Caki2 (cell line): ENCODE data around the gene ORMDL3. TPM values are rescaled to one million over a fixed set of nuclear protein-coding genes. Genes with fewer than 3 reads are reported as not detected.
A peak's percentile ranks its signal among the peaks of the same experiment; 100 is the strongest.

ENCODE experiments used
- DNase-seq: peaks from one replicate; pipeline ENCODE4 v3.0.0-alpha.2; 2015; ENCODE audit warnings: low read depth
- in situ Hi-C: cut with HindIII; loops from 2 replicates; pipeline ENCODE4 v1.10.0; 2016; ENCODE audit warnings: low sequenced_read_pairs, low pct_unique_long_range_greater_than_20kb, mixed read lengths
- total RNA-seq: library from RNA; depleted of rRNA; stranded (reverse); fragments of >200 nt; shearing (Covaris generic); gene quantifications from 2 replicates; pipeline ENCODE4 v1.2.3, GENCODE V29; 2014; ENCODE audit warnings: low replicate concordance

ORMDL3 gene
- total RNA-seq, 1 experiment from 2014 or later: 41.3 TPM

DNA sequence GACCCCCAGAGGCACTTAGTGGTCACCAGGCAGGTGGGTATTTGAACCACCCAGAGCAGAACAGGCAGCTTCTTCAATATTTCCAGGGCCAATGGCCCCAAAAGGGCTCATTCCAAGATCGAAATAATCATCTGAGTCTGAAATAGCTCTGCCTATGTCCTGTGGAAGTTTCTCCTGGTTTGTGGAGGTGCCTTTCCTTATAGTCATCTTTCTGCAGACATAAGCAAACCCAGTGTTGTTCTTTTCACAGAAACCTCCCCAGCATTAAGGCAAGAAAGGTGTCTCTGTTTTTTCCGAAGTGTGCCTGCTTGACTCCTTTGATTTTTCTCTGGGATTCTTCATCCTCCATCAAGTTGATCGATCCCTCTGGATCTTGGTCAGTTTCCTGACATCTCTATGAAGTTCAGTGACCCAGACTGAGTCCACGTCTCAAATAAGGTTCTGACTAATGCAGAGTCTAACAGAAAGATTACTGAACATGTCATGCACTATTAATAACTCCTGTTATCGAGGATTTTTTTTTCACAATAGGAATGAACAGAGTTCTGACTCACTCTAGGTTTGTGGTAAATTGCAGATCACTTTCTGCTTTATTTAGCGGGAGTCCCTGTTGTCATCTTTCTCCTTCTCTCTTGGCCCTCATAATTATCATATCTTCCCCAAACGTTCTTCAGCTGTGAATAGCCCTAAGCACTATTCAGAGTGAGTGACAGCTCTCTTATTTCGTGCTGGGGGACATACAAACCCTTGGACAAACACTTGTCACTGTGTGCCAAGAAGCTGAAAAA, 1.7 kb upstream of the ORMDL3 start:
- in situ Hi-C loops: no loop called here
- DNase-seq: peak; percentile 50

DNA sequence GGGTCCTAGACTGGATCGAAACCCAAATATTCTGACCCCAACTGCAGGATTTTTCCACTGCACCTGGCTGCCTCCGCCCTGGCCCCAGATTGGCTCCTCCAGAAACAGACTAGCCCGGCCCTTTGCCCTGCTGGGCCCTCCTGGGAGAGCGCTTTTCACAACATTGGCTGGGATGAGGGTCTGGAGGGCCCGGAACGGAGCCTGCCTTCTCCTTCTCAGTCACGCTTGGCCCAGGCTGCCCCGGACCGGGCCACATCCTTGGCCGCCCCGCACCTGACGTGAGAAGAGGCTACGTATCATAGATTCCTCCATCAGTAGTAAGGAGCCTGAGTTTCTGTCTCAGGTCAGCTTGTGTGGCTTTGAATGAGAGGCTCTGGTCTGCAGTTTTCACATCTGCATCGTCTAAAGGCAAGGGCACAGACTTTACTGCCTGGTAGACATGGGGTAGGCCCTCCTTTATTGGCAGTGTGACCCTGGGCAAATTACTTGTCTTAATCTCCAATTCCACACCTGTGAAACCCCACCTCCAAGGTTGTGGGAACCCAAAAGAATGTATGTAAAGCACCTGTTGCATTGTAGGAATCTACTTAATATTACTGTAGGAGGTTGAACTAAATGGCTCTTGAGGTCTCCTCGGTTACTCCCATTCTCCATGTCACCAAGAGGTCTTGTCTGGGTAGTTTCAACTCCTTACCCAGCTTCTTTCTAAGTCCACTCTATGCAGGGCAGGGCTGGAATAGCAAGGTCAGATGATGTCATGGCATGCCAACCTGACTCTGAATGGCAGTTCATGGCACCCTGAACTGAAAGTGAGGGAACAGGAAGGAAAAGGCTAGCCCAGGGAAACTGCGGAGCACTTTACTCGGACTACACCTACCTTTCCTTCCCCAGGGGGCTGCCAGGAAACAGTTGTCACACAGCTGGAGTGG, 792 bp upstream of the ORMDL3 start:
- DNase-seq: no peak
- in situ Hi-C loops: no loop called here

GRCh38 chr17:39926588-39927100, 757 bp downstream of the ORMDL3 start:
- in situ Hi-C loops: no loop called here
- DNase-seq: peak; percentile 26

GRCh38 chr17:39926135-39926587, 1.2 kb downstream of the ORMDL3 start:
- no peak for DNase-seq
- in situ Hi-C loops: no loop called here

DNA sequence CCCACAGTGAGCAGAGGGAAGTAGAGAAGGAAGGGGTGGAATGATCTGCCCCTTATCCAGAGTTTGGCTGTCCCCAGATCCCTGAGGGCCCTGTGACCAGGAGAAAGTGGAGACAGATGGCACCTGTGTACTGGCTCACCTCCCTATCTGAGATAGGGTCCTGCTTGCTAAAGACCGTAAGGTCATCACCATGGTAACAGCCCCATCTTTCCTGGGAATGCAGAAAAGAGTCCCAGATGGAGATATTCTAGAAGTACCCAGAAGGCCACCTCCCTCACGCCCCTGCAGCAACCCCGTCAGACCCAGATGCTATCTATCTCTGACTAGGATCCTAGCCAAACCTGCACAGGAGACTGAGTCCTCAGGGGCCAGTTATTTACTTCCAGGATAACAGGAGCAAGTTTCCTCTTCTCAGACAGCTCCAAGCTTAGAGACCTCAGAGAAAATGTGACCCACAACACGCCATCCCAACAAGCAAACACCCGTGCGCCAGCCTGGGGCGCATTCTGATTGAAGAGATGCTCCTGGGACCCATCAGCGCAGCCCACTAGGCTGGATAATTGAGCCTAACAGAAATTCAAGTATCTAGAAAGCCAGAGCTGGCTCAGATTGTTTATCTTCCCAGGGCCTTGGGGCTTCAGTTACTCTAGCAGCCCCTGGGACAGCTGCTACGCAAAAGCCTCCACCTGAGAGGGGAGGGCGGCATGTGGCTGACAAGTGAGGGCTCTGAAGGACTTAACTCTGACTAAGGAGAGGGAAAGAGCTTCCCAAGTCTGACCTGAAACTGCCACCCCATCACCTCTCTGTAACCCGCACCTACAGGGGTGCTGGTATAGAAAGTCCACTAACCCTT, 1.9 kb downstream of the ORMDL3 start:
- in situ Hi-C loops: no loop called here

DNA sequence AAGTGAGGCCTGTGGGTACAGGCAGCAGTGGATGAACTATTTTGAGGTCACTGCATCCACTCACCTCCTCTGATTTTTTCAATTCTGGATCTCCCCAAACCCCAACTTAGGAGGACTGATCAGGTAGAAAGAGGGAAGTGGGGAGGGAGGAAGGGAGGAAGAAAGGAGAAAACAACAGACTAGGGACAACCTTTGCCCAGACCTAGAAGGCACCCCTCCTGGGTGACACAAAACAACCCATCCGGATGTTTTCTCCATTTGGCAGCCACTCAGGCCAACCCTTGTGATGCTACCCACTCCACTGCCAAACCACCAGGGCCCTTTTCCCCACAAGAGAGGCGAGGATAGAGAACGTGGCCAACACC, 2.7 kb downstream of the ORMDL3 start:
- no peak for DNase-seq
- in situ Hi-C loops: no loop called here

More for the DNA sequence above, 1.9 kb downstream of the ORMDL3 start:
- DNase-seq: no peak

DNA sequence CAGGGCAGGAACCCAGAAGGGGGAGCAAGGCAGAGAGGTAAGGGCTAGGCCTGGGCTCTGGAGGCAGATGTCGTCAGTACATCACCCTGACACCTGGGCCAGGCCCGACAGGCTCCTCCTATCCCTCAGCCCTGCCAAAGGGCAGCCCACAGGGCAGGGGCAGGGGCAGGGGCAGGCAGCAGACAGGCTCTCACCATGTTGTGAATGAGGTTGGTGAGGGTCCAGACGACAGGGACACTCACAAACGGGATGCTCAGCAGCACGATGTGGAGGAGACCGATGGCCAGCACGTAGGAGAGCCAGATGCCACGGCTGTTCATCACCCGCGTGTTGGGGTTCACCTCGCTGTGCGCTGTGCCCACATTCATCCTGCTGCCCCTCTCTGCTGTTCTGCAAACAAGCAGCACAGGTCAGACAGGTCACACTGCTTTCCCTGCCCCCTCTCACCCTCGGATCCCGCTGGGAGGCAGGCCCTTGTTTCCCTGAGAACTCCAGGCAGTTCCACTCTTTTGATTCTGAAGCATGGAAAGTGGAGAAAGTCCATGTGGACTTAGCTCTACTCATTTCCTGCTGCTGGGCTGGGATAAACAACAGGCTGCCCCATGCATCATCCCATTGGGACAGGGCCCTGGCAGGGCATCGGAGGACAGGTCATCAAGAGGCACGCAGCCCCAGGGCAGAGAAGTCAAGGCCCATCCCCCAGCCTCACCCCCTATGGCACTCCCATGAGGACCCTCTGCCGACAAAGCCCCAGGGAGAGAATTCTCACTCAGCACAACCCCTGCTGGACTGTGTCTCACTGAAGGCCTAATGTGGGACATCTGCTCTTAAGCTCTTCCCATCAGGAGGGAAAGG, 3.3 kb downstream of the ORMDL3 start:
- in situ Hi-C loops: no loop called here
- no peak for DNase-seq

DNA sequence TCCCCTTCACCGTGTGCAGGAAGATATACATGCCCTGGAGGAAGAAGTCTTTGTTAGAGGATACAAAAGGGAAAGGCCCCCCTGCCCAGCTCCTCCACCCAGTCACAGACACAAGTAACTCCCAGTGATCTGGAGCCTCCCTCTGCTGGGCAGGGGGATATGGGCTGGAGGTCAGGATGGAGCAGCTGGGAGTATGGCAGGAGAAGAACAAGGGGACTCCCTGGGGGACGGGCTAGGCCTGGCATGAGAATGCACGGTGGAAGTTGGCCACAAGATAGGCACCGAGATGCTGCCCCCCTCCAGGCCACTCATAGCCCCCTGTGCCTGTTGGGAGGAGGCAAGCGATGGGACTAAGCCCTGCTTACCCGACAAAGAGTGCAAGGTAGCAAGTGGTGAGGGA, 4.2 kb downstream of the ORMDL3 start:
- in situ Hi-C loops: no loop called here
- no peak for DNase-seq

DNA sequence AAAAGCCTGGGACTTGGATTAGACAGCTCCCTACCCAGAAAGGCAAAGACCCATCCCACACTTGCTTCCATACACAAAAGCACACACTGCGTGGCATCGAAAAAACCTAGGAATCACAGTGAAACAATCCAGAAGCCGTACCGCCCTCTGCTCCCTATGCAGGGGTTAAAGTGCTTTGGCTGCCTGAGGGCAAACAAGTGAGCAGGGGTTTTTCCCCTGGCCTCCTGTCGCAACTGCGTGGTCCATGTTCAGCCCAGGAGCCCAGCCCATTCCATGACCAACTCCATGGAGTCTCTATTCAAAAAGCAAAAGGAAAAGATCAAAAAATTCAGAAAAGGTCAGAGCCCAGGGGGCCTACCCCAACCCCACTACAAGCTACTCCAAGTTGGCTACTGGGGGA, 5.4 kb downstream of the ORMDL3 start:
- in situ Hi-C loops: no loop called here
- no peak for DNase-seq

- DNase-seq: no peak
- in situ Hi-C loops: no loop called here
These were observed 6.1 kb downstream of the ORMDL3 start for GRCh38 chr17:39921323-39921722.

GRCh38 chr17:39920218-39921210, 6.9 kb downstream of the ORMDL3 start:
- no peak for DNase-seq
- in situ Hi-C loops: no loop called here

GRCh38 chr17:39919087-39919683, 8.2 kb downstream of the ORMDL3 start:
- DNase-seq: no peak
- in situ Hi-C loops: no loop called here

DNA sequence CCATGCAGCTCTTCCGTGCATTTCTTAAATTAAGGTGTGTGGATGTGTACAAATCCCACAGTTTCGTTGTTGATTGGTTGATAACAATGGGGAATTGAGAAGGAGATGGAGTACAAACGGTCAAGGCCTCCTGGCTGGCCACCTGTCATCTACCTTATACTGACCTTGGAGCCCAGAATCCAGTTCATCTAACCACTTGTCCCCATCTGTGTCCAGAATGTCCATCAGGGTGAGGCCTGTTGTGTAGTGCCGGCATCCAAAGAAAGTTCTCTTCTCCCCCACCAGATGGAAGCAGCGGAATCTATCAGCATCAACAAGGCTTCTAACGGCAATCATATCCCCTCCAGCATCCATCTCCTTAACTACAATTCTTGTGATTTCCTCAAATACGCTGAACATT, 10.5 kb downstream of the ORMDL3 start:
- DNase-seq: no peak

DNA sequence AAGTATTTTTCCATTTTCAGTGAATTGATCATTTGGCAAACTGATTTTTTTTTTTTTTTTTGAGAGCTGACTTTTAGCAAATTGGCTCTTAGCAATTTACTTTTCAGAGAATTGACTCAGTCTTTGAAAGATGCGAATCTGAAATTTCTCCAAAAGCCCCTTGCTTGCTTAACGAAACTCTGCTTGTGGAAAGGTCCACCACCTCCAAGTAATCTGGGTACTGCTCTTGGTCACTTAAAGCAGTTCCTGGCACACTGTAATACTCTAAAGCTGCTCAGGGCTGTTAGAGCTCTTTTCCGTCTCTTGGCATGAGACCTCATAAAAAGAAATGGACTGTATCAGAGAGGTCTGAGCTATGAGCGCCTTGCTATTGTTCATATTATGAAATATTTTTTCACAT, 11.8 kb downstream of the ORMDL3 start:
- DNase-seq: no peak
- in situ Hi-C loops: no loop called here

More for the DNA sequence above, 10.5 kb downstream of the ORMDL3 start:
- in situ Hi-C loops: no loop called here

- DNase-seq: no peak
- in situ Hi-C loops: no loop called here
These were observed 13.4 kb downstream of the ORMDL3 start for GRCh38 chr17:39913989-39914388.

GRCh38 chr17:39908789-39909352, 18.5 kb downstream of the ORMDL3 start:
- in situ Hi-C loops: no loop called here
- no peak for DNase-seq
